Neuronal stem cell (in vitro differentiated cells): Measurements from ENCODE around the gene DUSP18.
"Not testable (repeated sequence)": the region's sequence is repeated elsewhere in the genome, so short reads cannot be mapped to it uniquely, and the experiment has no call there.

ENCODE experiments used
- DNase-seq: peaks from one replicate; pipeline ENCODE4 v3.0.0-alpha.2; 2013; ENCODE audit warnings: low spot score
- H2AFZ ChIP-seq: one replicate; pipeline ENCODE4 v1.6.1; 2013; ENCODE audit warnings: mild to moderate bottlenecking, low read length, inconsistent platforms
- H2AK5ac ChIP-seq: 2 replicates; pipeline ENCODE4 v1.6.1; 2013; ENCODE audit warnings: low read depth, mild to moderate bottlenecking, inconsistent platforms, low read length, moderate library complexity, mixed read lengths
- H2BK120ac ChIP-seq: 2 replicates; pipeline ENCODE4 v1.6.1; 2013; ENCODE audit warnings: low read depth, mild to moderate bottlenecking, inconsistent platforms, low read length, moderate library complexity, mixed read lengths
- H2BK12ac ChIP-seq: one replicate; pipeline ENCODE4 v1.6.1; 2013; ENCODE audit warnings: low read length, inconsistent platforms
- H2BK15ac ChIP-seq: 2 replicates; pipeline ENCODE4 v1.6.1; 2013; ENCODE audit warnings: mild to moderate bottlenecking, low read length, inconsistent platforms, mixed read lengths
- H2BK5ac ChIP-seq: one replicate; pipeline ENCODE4 v1.6.1; 2013; ENCODE audit warnings: inconsistent platforms, mild to moderate bottlenecking, low read length, moderate library complexity
- H3K14ac ChIP-seq: one replicate; pipeline ENCODE4 v1.6.1; 2013; ENCODE audit warnings: low read length, inconsistent platforms
- H3K18ac ChIP-seq: 2 replicates; pipeline ENCODE4 v1.6.1; 2013; ENCODE audit warnings: low read length, inconsistent platforms
- H3K23ac ChIP-seq: 2 replicates; pipeline ENCODE4 v1.6.1; 2013; ENCODE audit warnings: low read depth, mild to moderate bottlenecking, mixed read lengths, low read length, inconsistent platforms; ENCODE audit not compliant: poor library complexity
- H3K27ac ChIP-seq: replicated peaks from 3 replicates; pipeline ENCODE4 v1.5.1; 2013; ENCODE audit warnings: low read length, inconsistent platforms
- H3K27me3 ChIP-seq, 3 experiments: 2 replicates each; pipeline ENCODE4 v1.6.1; 2013; ENCODE audit warnings: low read length in 3 of 3, mild to moderate bottlenecking in 2 of 3, inconsistent platforms in 1 of 3, low read depth in 1 of 3, mixed read lengths in 1 of 3, moderate library complexity in 1 of 3; ENCODE audit not compliant: control insufficient read depth in 3 of 3, insufficient read depth in 3 of 3
- H3K36me3 ChIP-seq, 2 donors: replicated peaks in 1 of 2; 2 replicates each; pipeline ENCODE4 v1.6.1; 2013; ENCODE audit warnings: low read length in 2 of 2; ENCODE audit not compliant: control insufficient read depth in 2 of 2, insufficient read depth in 2 of 2
- H3K4ac ChIP-seq: 2 replicates; pipeline ENCODE4 v1.6.1; 2013; ENCODE audit warnings: inconsistent platforms, mild to moderate bottlenecking, low read length, moderate library complexity
- H3K4me1 ChIP-seq, 2 donors: 1 replicate in 1 of 2; 2 replicates in 1 of 2; pipeline ENCODE4 v1.6.1; 2013; ENCODE audit warnings: low read length in 2 of 2, low read depth in 1 of 2; ENCODE audit not compliant: control insufficient read depth in 2 of 2, insufficient read depth in 1 of 2
- H3K4me2 ChIP-seq: one replicate; pipeline ENCODE4 v1.6.1; 2013; ENCODE audit warnings: mild to moderate bottlenecking, low read length, inconsistent platforms; ENCODE audit not compliant: insufficient read depth, poor library complexity, severe bottlenecking
- H3K4me3 ChIP-seq, 2 donors: 2 replicates each; pipeline ENCODE4 v1.5.1; 2013; ENCODE audit warnings: low read length in 2 of 2, mild to moderate bottlenecking in 2 of 2, inconsistent platforms in 1 of 2, moderate library complexity in 1 of 2
- H3K79me1 ChIP-seq: one replicate; pipeline ENCODE4 v1.6.1; 2013; ENCODE audit warnings: low read depth, mild to moderate bottlenecking, inconsistent platforms, low read length, moderate library complexity
- H3K9ac ChIP-seq: one replicate; pipeline ENCODE4 v1.6.1; 2013; ENCODE audit warnings: mild to moderate bottlenecking, low read depth, low read length, inconsistent platforms; ENCODE audit not compliant: poor library complexity
- H3K9me3 ChIP-seq, 2 donors: replicated peaks in 1 of 2; 2 replicates each; pipeline versions ENCODE3 to v1.6.1; 2013; ENCODE audit warnings: low read length in 2 of 2, mild to moderate bottlenecking in 2 of 2, inconsistent platforms in 1 of 2, low read depth in 1 of 2, mixed read lengths in 1 of 2, moderate library complexity in 1 of 2; ENCODE audit not compliant: control insufficient read depth in 2 of 2, insufficient read depth in 1 of 2
- H4K8ac ChIP-seq: one replicate; pipeline ENCODE4 v1.6.1; 2013; ENCODE audit warnings: low read depth, mild to moderate bottlenecking, inconsistent platforms, low read length, moderate library complexity
- H4K91ac ChIP-seq: one replicate; pipeline ENCODE4 v1.6.1; 2013; ENCODE audit warnings: low read length, low read depth, mild to moderate bottlenecking, inconsistent platforms; ENCODE audit not compliant: poor library complexity
- WGBS, 2 donors: extraction: QIAGEN DNeasy Blood & Tissue Kit; methylation state at CpG; one replicate each; pipeline ENCODE4 v1.1.7; 2013; ENCODE audit warnings: missing lambda C conversion rate in 2 of 2, mixed read lengths in 1 of 2; ENCODE audit not compliant: insufficient read length in 2 of 2, insufficient replicate concordance in 1 of 2; ENCODE audit errors: extremely low coverage in 2 of 2; 5-methylcytosine and 5-hydroxymethylcytosine counted together

DUSP18 gene

GRCh38 chr22:30685178-30685577, 17.5 kb upstream of the DUSP18 start:
- H2BK15ac ChIP-seq = no peak overlapping the region
- H3K4me1 ChIP-seq = peaks cover 0 to 1% of the 10 kb centered on the region in 2 donors
- H3K79me1 ChIP-seq = no peaks in the 10 kb centered on the region
- no peak for DNase-seq
- no CpG with 5 or more reads among the region's 7 CpGs for WGBS, 2 donors
- H2BK120ac ChIP-seq = no peak overlapping the region
- H2AK5ac ChIP-seq = no peak overlapping the region
- H2AFZ ChIP-seq = no peak overlapping the region
- no peak overlapping the region for H3K18ac ChIP-seq
- no peak overlapping the region for H2BK12ac ChIP-seq
- no peak overlapping the region for H3K4ac ChIP-seq
- no peak overlapping the region for H2BK5ac ChIP-seq
- H3K14ac ChIP-seq = no peak overlapping the region
- no peak overlapping the region for H3K27ac ChIP-seq
- H3K4me2 ChIP-seq = no peak overlapping the region
- no peak overlapping the region for H3K9ac ChIP-seq
- no peak overlapping the region for H4K91ac ChIP-seq
- no peaks in the 10 kb centered on the region for H3K36me3 ChIP-seq
- no peak overlapping the region for H4K8ac ChIP-seq
- no peak overlapping the region for H3K4me3 ChIP-seq
- no peaks in the 10 kb centered on the region for H3K9me3 ChIP-seq
- H3K23ac ChIP-seq = no peak overlapping the region
- peaks cover 0 to 17% (median 0%) of the 10 kb centered on the region in 3 experiments for H3K27me3 ChIP-seq

GRCh38 chr22:30681831-30682230, 14.2 kb upstream of the DUSP18 start:
- H3K18ac ChIP-seq = no peak overlapping the region
- no peak overlapping the region for H2AK5ac ChIP-seq
- peaks cover 0 to 17% (median 0%) of the 10 kb centered on the region in 3 experiments for H3K27me3 ChIP-seq
- H3K9me3 ChIP-seq = no peaks in the 10 kb centered on the region
- peaks cover 7 to 8% of the 10 kb centered on the region in 2 donors for H3K4me1 ChIP-seq
- H2BK12ac ChIP-seq = no peak overlapping the region
- no peak overlapping the region for H3K4me3 ChIP-seq
- H2BK120ac ChIP-seq = no peak overlapping the region
- H3K36me3 ChIP-seq = no peaks in the 10 kb centered on the region
- H3K14ac ChIP-seq = no peak overlapping the region
- no peak overlapping the region for H4K8ac ChIP-seq
- H3K9ac ChIP-seq = no peak overlapping the region
- H3K79me1 ChIP-seq = no peaks in the 10 kb centered on the region
- no peak overlapping the region for H2AFZ ChIP-seq
- no peak overlapping the region for H3K4me2 ChIP-seq
- H2BK5ac ChIP-seq = no peak overlapping the region
- no peak overlapping the region for H3K4ac ChIP-seq
- no peak overlapping the region for H3K23ac ChIP-seq
- no peak for DNase-seq
- H4K91ac ChIP-seq = no peak overlapping the region
- no peak overlapping the region for H3K27ac ChIP-seq
- WGBS, 2 donors = no CpG with 5 or more reads among the region's 2 CpGs
- H2BK15ac ChIP-seq = no peak overlapping the region

- H2AK5ac ChIP-seq = no peak overlapping the region
- H3K18ac ChIP-seq = no peak overlapping the region
- H3K4me1 ChIP-seq = peaks cover 7 to 8% of the 10 kb centered on the region in 2 donors
- H3K9me3 ChIP-seq = no peaks in the 10 kb centered on the region
- H2BK12ac ChIP-seq = no peak overlapping the region
- H3K9ac ChIP-seq = no peak overlapping the region
- no peak for DNase-seq
- H3K79me1 ChIP-seq = no peaks in the 10 kb centered on the region
- no peak overlapping the region for H2AFZ ChIP-seq
- H3K27me3 ChIP-seq = peaks cover 0 to 17% (median 0%) of the 10 kb centered on the region in 3 experiments
- no peak overlapping the region for H4K8ac ChIP-seq
- no peak overlapping the region for H3K4ac ChIP-seq
- H2BK120ac ChIP-seq = no peak overlapping the region
- WGBS, 2 donors = no CpG with 5 or more reads among the region's 1 CpG
- no peak overlapping the region for H3K27ac ChIP-seq
- H4K91ac ChIP-seq = no peak overlapping the region
- H2BK15ac ChIP-seq = no peak overlapping the region
- H2BK5ac ChIP-seq = no peak overlapping the region
- no peak overlapping the region for H3K23ac ChIP-seq
- H3K4me3 ChIP-seq = no peak overlapping the region
- no peak overlapping the region for H3K14ac ChIP-seq
- H3K4me2 ChIP-seq = no peak overlapping the region
- H3K36me3 ChIP-seq = no peaks in the 10 kb centered on the region
These were observed 13.5 kb upstream of the DUSP18 start for GRCh38 chr22:30680991-30681770.

GRCh38 chr22:30679895-30680690, 12.4 kb upstream of the DUSP18 start:
- H3K4me2 ChIP-seq, H3K4ac ChIP-seq, H3K79me1 ChIP-seq, H2BK120ac ChIP-seq, H2BK5ac ChIP-seq, H4K8ac ChIP-seq, H3K9ac ChIP-seq, H3K9me3 ChIP-seq, H3K36me3 ChIP-seq, H2BK12ac ChIP-seq, H3K4me3 ChIP-seq, H3K14ac ChIP-seq, H2BK15ac ChIP-seq, H3K27ac ChIP-seq, H3K18ac ChIP-seq, H3K4me1 ChIP-seq, H3K23ac ChIP-seq, DNase-seq, H2AK5ac ChIP-seq, H4K91ac ChIP-seq: not testable (repeated sequence)
- peaks cover 0 to 22% (median 0%) of the 10 kb centered on the region in 3 experiments for H3K27me3 ChIP-seq
- peak overlapping the region; percentile 70 for H2AFZ ChIP-seq
- WGBS, 2 donors = no CpG with 5 or more reads among the region's 12 CpGs
